ENCODE measurements around the gene AKAP13.
A peak's percentile ranks its signal among the peaks of the same experiment; 100 is the strongest.

Gene AKAP13

GRCh38 chr15:85401108-85401774 lies 20.8 kb downstream of the AKAP13 start:
- no peaks in the 10 kb centered on the region for H3K27me3 ChIP-seq (ENCODE audit: low read length)
- H3K4me3 ChIP-seq (ENCODE audit: insufficient read depth, low read length, poor library complexity, severe bottlenecking) = peak overlapping the region; percentile 38
- TF ChIP-seq EZH2phosphoT487 (conservative IDR thresholded peaks at IDR 0.05; ENCODE audit: low read length) = no peak
- TF ChIP-seq, protein P1, sequence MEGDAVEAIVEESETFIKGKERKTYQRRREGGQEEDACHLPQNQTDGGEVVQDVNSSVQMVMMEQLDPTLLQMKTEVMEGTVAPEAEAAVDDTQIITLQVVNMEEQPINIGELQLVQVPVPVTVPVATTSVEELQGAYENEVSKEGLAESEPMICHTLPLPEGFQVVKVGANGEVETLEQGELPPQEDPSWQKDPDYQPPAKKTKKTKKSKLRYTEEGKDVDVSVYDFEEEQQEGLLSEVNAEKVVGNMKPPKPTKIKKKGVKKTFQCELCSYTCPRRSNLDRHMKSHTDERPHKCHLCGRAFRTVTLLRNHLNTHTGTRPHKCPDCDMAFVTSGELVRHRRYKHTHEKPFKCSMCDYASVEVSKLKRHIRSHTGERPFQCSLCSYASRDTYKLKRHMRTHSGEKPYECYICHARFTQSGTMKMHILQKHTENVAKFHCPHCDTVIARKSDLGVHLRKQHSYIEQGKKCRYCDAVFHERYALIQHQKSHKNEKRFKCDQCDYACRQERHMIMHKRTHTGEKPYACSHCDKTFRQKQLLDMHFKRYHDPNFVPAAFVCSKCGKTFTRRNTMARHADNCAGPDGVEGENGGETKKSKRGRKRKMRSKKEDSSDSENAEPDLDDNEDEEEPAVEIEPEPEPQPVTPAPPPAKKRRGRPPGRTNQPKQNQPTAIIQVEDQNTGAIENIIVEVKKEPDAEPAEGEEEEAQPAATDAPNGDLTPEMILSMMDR (IDR thresholded peaks at IDR 0.05; ENCODE audit: insufficient read depth, low read length, poor library complexity, severe bottlenecking) = no peak
- no peaks in the 10 kb centered on the region for H3K9me2 ChIP-seq (replicated peaks; ENCODE audit: insufficient read depth, low read length)
- H4K20me1 ChIP-seq (ENCODE audit: low read depth, low read length) = peaks cover 10% of the 10 kb centered on the region
- H2AFZ ChIP-seq (ENCODE audit: low read depth, low read length, severe bottlenecking) = no peak overlapping the region
- peak overlapping the region; percentile 97 for H3K27ac ChIP-seq (ENCODE audit: low read depth, low read length)
- peaks cover 97% of the 10 kb centered on the region for H3K79me2 ChIP-seq (ENCODE audit: insufficient read depth, low read length)
- peak overlapping the region; percentile 68 for H3K4me2 ChIP-seq (ENCODE audit: low read depth, low read length, poor library complexity, severe bottlenecking)
- peak overlapping the region; percentile 48 for H3K9ac ChIP-seq (ENCODE audit: low read length)
- H3F3A ChIP-seq (ENCODE audit: insufficient read depth) = peaks cover 74% of the 10 kb centered on the region
- no peaks in the 10 kb centered on the region for H3K9me3 ChIP-seq (ENCODE audit: insufficient read depth, low read length)
- H3K36me3 ChIP-seq (ENCODE audit: low read length) = no peaks in the 10 kb centered on the region

GRCh38 chr15:85402195-85402881 lies 21.9 kb downstream of the AKAP13 start:
- peak overlapping the region; percentile 48 for H3K9ac ChIP-seq (ENCODE audit: low read length)
- H3K27ac ChIP-seq (ENCODE audit: low read depth, low read length) = peak overlapping the region; percentile 97
- peak overlapping the region; percentile 38 for H3K4me3 ChIP-seq (ENCODE audit: insufficient read depth, low read length, poor library complexity, severe bottlenecking)

GRCh38 chr15:85403745-85404144 lies 23.3 kb downstream of the AKAP13 start:
- TF ChIP-seq EZH2phosphoT487 (conservative IDR thresholded peaks at IDR 0.05; ENCODE audit: low read length) = no peak
- TF ChIP-seq, protein P1 (IDR thresholded peaks at IDR 0.05; ENCODE audit: insufficient read depth, low read length, poor library complexity, severe bottlenecking) = no peak
- peaks cover 7% of the 10 kb centered on the region for H4K20me1 ChIP-seq (ENCODE audit: low read depth, low read length)
- peaks cover 97% of the 10 kb centered on the region for H3K79me2 ChIP-seq (ENCODE audit: insufficient read depth, low read length)
- H3K4me2 ChIP-seq (ENCODE audit: low read depth, low read length, poor library complexity, severe bottlenecking) = peak overlapping the region; percentile 68
- peaks cover 60% of the 10 kb centered on the region for H3F3A ChIP-seq (ENCODE audit: insufficient read depth)
- H3K27ac ChIP-seq (ENCODE audit: low read depth, low read length) = peak overlapping the region; percentile 97
- H3K36me3 ChIP-seq (ENCODE audit: low read length) = no peaks in the 10 kb centered on the region
- H3K9ac ChIP-seq (ENCODE audit: low read length) = peak overlapping the region; percentile 48
- H3K4me3 ChIP-seq (ENCODE audit: insufficient read depth, low read length, poor library complexity, severe bottlenecking) = peak overlapping the region; percentile 29
- H3K9me2 ChIP-seq (replicated peaks; ENCODE audit: insufficient read depth, low read length) = no peaks in the 10 kb centered on the region
- no peaks in the 10 kb centered on the region for H3K9me3 ChIP-seq (ENCODE audit: insufficient read depth, low read length)
- H2AFZ ChIP-seq (ENCODE audit: low read depth, low read length, severe bottlenecking) = no peak overlapping the region
- H3K27me3 ChIP-seq (ENCODE audit: low read length) = no peaks in the 10 kb centered on the region

More at GRCh38 chr15:85402195-85402881, 21.9 kb downstream of the AKAP13 start:
- Histone ChIP-seq H3F3A (ENCODE audit: insufficient read depth) (peaks cover 64% of the 10 kb centered on the region), H4K20me1 (ENCODE audit: low read depth, low read length) (peaks cover 5% of the 10 kb centered on the region), H3K27me3 (ENCODE audit: low read length) (no peaks in the 10 kb centered on the region), H3K36me3 (ENCODE audit: low read length) (no peaks in the 10 kb centered on the region), H3K9me2 (replicated peaks; ENCODE audit: insufficient read depth, low read length) (no peaks in the 10 kb centered on the region), H3K4me2 (ENCODE audit: low read depth, low read length, poor library complexity, severe bottlenecking) (peak overlapping the region; percentile 68), H3K9me3 (ENCODE audit: insufficient read depth, low read length) (no peaks in the 10 kb centered on the region), H3K79me2 (ENCODE audit: insufficient read depth, low read length) (peaks cover 97% of the 10 kb centered on the region), H2AFZ (ENCODE audit: low read depth, low read length, severe bottlenecking) (no peak overlapping the region)
- no peak for TF ChIP-seq EZH2phosphoT487 (conservative IDR thresholded peaks at IDR 0.05; ENCODE audit: low read length)
- TF ChIP-seq, protein P1 (IDR thresholded peaks at IDR 0.05; ENCODE audit: insufficient read depth, low read length, poor library complexity, severe bottlenecking) = no peak

Data from SU-DHL-6 (cell line).